ENCODE data around the gene STK11. TPM values are rescaled to one million over a fixed set of nuclear protein-coding genes. Genes with fewer than 3 reads are reported as not detected.

Gene STK11
- polyA plus RNA-seq, 1 donor from 2014 or later, result 14.9 TPM

DNA sequence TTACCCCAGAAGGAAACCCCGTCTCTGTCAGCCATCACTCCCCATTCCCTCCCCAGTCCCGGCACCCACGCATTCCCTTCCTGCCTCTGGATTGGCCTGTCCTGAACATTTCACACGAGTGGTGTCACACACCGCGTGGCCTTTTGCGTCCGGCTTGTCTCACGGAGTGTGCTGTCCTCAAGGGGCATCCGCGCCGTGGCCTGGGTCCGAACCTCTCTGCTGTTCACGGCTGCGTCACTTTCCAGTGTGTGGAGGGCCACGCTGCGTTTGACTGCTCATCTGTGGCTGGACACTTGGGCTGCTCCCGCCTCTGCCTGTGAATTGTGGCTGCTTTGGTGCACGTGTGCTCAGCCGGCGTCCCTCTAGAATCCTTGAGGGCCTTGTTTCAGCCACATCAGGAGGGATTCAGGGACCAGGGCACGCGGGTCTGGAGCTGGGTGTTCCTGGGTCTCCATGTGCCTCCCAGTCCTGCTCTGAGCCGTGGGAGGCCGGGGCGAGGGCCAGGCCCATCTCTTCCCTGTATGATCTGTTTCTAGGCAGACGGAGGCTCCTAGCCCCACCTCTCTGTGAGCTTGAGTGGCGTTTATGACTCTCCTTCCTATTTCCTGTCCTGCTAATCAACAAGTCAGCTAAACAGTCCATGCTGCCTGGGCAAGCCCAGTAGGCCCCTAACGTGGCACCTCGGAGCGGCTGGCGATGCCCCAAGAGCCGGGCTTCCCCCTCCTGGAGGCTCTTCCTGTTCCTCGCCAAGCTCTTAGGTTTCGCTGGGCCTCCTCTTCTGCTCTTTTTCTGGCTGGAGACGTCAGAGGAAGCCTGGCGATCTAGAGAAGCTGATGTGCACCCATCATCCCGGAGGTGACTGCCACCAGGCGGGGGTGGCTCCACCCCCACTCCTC lies 8.1 kb downstream of the STK11 start:
- peak overlapping the region; percentile 88 to 91 (median 90) for H3K27ac Mint-ChIP-seq
- no peaks in the 10 kb centered on the region for H3K27me3 Mint-ChIP-seq
- no peaks in the 10 kb centered on the region for H3K9me3 Mint-ChIP-seq
- H3K4me1 Mint-ChIP-seq, result peaks cover 11 to 21% (median 12%) of the 10 kb centered on the region in 3 donors
- H3K36me3 Mint-ChIP-seq, result peaks cover 5% of the 10 kb centered on the region
- H3K4me3 Mint-ChIP-seq, result peak overlapping the region; percentile 30 to 90 (median 75)

DNA sequence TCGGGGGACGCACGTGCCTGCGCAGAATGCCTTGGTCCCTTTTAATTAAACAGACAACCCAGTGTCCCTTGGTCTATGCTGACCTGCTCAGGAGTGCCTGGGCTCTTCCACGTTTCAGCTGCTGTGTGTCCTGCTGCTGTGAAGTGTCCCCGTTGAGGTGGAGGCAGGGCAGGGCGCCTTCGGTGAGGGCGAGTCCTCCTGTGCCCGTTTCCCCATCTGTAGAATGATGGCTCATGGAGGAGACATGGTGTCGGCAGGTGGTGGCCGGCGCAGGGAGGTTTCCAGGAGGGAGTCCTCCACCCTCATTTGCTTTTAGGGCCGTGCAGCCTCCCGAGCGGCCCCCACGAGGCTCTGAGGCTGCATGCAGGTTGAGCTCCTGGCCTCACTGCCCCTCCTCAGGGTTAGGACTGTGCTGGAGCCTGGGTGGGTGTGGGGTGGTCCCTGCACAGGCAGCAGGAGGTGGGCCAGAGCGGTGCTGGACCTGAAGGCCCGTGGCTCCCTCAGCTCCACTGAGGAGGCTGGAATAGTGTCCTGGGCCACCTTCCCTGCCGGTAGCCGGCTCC lies 8.8 kb downstream of the STK11 start:
- H3K27ac Mint-ChIP-seq, result peak overlapping the region; percentile 88 to 91 (median 90)
- peak overlapping the region in 2 of 4 donors; percentile 30 to 90 for H3K4me3 Mint-ChIP-seq
- peaks cover 11 to 21% (median 12%) of the 10 kb centered on the region in 3 donors for H3K4me1 Mint-ChIP-seq
- peaks cover 5% of the 10 kb centered on the region for H3K36me3 Mint-ChIP-seq
- no peaks in the 10 kb centered on the region for H3K27me3 Mint-ChIP-seq
- no peaks in the 10 kb centered on the region for H3K9me3 Mint-ChIP-seq

DNA sequence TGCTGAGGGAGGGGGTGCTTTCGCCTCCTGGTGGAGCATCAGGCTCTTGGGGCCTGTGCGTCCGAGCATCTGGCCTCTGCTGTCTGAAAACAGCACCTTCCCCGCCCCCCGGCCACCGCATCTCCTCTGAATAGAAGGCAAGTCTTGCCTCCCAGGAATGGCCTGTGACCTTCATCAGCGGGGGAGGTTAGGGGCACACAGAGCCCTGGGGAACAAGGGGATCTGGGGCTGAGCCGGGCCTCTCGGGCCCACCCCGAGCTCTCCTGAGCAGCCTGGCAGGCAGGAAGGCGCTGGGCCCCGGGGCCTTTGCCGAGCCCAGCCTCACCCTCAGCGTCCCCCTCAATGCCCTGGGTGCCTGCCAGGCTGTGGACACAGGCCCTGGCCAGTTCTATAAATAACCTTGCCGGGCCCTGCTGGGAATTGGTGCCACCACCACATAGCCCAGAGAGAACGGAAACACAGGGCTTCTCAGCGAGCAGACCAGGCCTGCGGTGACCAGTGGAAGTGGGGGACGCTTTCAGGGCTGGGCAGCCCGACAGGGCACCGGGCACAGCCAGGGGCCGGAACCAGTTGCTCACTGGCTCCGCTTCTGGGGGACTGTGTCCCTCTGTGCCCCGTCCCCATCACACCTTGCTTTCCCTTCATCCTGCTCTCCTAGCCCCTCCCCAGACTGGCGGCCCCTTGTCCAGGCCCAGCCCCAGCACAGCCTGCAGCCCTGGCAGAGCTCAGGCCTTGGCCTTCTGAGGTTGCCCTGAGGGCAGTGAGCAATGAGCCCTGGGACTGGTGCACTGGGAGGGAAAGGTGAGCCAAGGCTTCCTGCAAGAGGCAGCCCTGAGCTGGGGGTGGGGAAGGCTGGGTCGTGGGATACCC lies 9.5 kb downstream of the STK11 start:
- no peaks in the 10 kb centered on the region for H3K27me3 Mint-ChIP-seq
- H3K36me3 Mint-ChIP-seq, result peaks cover 5% of the 10 kb centered on the region
- H3K4me1 Mint-ChIP-seq, result peaks cover 11 to 18% (median 12%) of the 10 kb centered on the region in 3 donors
- no peak overlapping the region for H3K27ac Mint-ChIP-seq
- no peaks in the 10 kb centered on the region for H3K9me3 Mint-ChIP-seq
- H3K4me3 Mint-ChIP-seq, result no peak overlapping the region

DNA sequence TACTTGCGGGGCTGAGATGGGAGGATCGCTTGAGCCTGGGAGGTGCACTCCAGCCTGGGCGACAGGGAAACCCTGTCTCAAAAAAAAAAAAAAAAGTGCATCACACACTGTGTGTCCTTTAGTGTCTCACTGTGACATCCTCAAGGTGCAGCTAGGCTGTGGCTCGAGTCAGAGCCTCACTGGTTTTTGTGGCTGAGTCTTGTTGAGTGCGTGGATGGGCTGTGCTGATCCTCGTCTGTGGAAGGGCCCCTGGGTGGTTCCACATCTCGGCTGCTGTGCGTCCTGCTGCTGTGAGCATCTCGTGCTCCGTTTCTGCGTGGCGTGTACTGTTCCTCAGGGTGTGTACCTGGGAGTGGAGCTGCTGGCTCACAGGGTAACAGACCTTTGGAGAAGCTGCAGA lies 11.2 kb downstream of the STK11 start:
- H3K4me3 Mint-ChIP-seq, result no peak overlapping the region

DNA sequence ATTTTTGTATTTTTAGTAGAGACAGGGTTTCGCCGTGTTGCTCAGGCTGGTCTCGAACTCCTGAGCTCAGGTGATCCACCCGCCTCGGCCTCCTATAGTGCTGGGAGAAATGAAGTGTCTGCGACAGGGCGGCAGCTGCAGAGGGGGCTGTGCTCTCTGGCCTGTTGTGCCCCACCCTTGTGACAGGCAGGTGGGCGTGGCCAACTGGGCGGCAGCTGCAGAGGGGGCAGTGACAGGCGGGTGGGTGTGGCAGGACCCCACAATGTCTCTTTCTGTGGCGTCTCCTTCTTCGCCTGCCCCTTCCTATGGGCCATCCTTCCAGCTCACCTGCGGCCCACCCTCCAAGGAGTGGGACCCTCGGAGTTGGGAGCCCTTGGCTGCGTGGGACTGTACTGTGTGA lies 11.8 kb downstream of the STK11 start:
- Mint-ChIP-seq H3K27me3 (no peaks in the 10 kb centered on the region), H3K36me3 (peaks cover 5% of the 10 kb centered on the region), H3K4me3 (no peak overlapping the region), H3K27ac (peak overlapping the region in 1 of 3 donors; percentile 72), H3K9me3 (no peaks in the 10 kb centered on the region), H3K4me1 (peaks cover 11 to 13% (median 12%) of the 10 kb centered on the region in 3 donors)

More for the DNA sequence above, 11.2 kb downstream of the STK11 start:
- H3K27ac Mint-ChIP-seq, result peak overlapping the region in 1 of 3 donors; percentile 72
- H3K9me3 Mint-ChIP-seq, result no peaks in the 10 kb centered on the region
- H3K36me3 Mint-ChIP-seq, result peaks cover 5% of the 10 kb centered on the region
- H3K4me1 Mint-ChIP-seq, result peaks cover 11 to 13% (median 12%) of the 10 kb centered on the region in 3 donors
- no peaks in the 10 kb centered on the region for H3K27me3 Mint-ChIP-seq

DNA sequence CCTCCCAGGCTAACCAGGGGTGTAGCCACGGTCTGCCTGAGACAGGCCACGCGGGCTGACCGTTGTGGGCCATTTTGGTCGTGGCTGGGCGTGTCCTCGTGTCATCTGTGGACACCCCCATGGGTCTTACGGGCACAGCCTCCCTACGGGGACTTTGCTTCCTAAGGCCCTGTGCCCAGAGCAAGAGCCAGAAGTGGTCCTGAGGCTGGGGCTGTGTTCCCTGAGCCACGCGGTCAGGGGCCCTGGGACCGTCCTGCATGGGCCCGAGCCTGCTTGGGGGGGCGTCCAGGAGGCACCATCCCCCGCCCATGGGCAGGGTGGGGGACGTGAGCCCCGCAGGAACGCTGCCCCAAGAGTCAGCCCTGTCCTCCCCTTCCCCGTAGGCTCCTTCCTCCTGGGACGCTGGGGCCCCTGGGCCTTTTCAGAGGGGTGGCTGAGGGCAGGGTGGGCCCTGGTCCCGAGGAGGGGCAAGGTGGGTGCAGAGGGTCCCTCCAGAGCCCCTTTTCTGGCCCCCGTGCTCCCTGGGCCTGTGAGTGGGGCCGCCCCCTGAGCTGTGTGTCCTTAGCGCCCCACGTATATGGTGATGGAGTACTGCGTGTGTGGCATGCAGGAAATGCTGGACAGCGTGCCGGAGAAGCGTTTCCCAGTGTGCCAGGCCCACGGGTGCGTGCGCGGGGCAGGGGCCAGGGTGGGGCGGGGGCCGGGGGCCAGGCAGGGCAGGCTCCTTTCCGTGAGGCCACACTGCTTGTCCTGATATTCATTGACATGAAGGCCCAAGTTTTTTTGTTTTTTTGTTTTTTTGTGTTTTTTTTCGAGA lies 13.4 kb downstream of the STK11 start:
- Mint-ChIP-seq H3K27me3 (no peaks in the 10 kb centered on the region), H3K4me1 (peaks cover 4 to 5% (median 4%) of the 10 kb centered on the region in 3 donors), H3K27ac (no peak overlapping the region), H3K4me3 (no peak overlapping the region), H3K36me3 (peaks cover 3% of the 10 kb centered on the region), H3K9me3 (no peaks in the 10 kb centered on the region)

DNA sequence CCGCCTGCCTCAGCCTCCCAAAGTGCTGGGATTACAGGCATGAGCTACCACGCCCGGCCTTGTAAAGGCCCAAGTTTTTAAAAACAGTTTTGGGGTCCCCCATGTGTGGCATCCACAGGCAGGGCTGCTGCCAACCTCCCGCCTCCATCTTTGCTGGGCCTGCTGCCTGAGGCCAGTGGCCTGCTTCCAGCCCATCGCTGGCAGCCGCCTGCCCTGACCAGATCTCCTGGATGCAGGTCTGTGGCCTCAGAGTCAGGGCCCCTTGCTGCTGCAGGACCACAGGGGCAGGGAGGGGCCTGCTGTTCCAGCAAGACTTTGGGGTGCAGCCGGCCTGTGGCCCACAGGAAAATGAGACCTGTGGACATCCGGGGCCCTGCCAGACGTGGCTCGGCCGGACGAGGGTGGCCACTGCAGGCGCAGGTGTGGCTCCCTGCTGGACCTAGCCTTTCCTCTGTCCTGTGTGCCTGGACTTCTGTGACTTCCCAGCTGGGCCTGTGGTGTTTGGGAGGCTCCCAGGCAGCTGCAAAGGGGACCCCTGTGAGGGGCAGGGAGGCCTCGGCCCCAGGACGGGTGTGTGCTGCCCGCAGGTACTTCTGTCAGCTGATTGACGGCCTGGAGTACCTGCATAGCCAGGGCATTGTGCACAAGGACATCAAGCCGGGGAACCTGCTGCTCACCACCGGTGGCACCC lies 14.4 kb downstream of the STK11 start:
- H3K4me3 Mint-ChIP-seq, result no peak overlapping the region
- H3K27ac Mint-ChIP-seq, result no peak overlapping the region
- no peaks in the 10 kb centered on the region for H3K27me3 Mint-ChIP-seq
- peaks cover 2% of the 10 kb centered on the region for H3K36me3 Mint-ChIP-seq
- peaks cover 0 to 1% (median 0%) of the 10 kb centered on the region in 3 donors for H3K4me1 Mint-ChIP-seq
- no peaks in the 10 kb centered on the region for H3K9me3 Mint-ChIP-seq

DNA sequence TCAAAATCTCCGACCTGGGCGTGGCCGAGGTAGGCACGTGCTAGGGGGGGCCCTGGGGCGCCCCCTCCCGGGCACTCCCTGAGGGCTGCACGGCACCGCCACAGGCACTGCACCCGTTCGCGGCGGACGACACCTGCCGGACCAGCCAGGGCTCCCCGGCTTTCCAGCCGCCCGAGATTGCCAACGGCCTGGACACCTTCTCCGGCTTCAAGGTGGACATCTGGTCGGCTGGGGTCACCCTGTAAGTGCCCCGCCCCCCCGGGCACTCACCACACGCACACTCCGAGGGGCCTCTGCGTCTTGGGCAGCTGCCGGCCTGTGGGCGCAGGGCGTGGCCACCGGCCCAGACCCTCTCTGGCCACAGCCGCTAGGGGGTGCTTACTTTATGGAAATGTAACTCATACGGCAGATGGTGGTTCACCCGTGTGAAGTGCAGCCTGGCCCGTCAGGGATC lies 14.9 kb downstream of the STK11 start:
- Mint-ChIP-seq H3K4me1 (peaks cover 0 to 1% (median 0%) of the 10 kb centered on the region in 3 donors), H3K27me3 (no peaks in the 10 kb centered on the region)

DNA sequence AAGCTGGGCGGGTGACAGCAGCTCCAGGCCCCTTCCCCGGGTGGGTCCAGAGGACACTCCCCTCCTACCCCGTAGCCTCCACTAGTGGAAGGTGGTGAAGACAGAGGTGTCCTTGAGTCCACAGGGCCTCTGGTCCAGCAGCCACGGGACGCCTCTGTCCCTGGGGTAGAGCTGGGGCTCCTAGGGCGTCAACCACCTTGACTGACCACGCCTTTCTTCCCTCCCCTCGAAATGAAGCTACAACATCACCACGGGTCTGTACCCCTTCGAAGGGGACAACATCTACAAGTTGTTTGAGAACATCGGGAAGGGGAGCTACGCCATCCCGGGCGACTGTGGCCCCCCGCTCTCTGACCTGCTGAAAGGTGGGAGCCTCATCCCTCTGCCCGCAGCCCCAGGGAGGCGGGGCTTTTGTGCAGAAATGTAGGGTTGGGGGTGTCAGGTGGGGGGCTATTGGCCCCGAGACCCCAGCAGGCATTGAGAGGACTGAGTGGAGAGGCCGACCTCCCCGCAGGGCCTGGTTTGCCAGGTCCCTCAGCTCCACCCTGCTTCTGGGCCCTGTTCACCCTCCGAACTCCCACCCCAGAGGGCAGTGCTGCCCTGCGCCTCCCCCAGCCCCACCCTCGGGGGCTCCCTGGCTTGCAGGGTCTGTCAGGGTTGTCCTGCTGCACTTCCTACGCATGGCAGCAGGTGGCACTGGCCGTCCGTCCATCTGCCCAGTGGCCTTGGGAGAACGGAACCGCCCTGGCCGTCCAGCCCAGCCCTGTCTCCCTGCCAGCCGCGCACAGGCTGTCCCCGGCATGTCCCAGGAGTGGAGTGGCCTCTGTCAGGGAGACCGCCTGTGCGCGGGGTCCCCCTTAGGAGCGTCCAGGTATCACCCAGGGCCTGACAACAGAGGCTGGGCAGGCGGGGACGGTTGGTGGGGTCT lies 15.7 kb downstream of the STK11 start:
- H3K9me3 Mint-ChIP-seq, result no peaks in the 10 kb centered on the region
- no peak overlapping the region for H3K27ac Mint-ChIP-seq
- peaks cover 2% of the 10 kb centered on the region for H3K36me3 Mint-ChIP-seq
- H3K4me3 Mint-ChIP-seq, result no peak overlapping the region
- H3K27me3 Mint-ChIP-seq, result no peaks in the 10 kb centered on the region
- peaks cover 0 to 1% (median 0%) of the 10 kb centered on the region in 3 donors for H3K4me1 Mint-ChIP-seq

More for the DNA sequence above, 14.9 kb downstream of the STK11 start:
- no peak overlapping the region for H3K4me3 Mint-ChIP-seq
- H3K36me3 Mint-ChIP-seq, result peaks cover 2% of the 10 kb centered on the region
- no peaks in the 10 kb centered on the region for H3K9me3 Mint-ChIP-seq
- H3K27ac Mint-ChIP-seq, result no peak overlapping the region

DNA sequence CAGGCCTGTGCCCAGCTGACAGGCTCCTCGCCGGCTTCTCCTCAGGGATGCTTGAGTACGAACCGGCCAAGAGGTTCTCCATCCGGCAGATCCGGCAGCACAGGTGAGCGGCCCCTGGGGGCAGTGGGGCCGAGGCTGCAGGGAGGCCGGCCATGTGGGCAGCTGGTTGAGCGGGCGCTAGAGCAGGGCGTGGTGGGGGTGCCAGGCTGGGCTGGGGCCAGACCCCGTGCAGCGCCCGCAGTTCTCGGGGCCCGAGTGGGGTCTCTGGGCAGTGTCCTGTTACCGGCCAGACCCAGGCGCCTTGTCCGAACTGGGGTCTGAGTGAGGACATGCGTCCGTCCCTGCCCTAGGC lies 16.3 kb downstream of the STK11 start:
- no peaks in the 10 kb centered on the region for H3K27me3 Mint-ChIP-seq
- no peak overlapping the region for H3K27ac Mint-ChIP-seq
- peaks cover 0 to 1% (median 0%) of the 10 kb centered on the region in 3 donors for H3K4me1 Mint-ChIP-seq
- H3K36me3 Mint-ChIP-seq, result peaks cover 1% of the 10 kb centered on the region
- H3K9me3 Mint-ChIP-seq, result no peaks in the 10 kb centered on the region
- no peak overlapping the region for H3K4me3 Mint-ChIP-seq

DNA sequence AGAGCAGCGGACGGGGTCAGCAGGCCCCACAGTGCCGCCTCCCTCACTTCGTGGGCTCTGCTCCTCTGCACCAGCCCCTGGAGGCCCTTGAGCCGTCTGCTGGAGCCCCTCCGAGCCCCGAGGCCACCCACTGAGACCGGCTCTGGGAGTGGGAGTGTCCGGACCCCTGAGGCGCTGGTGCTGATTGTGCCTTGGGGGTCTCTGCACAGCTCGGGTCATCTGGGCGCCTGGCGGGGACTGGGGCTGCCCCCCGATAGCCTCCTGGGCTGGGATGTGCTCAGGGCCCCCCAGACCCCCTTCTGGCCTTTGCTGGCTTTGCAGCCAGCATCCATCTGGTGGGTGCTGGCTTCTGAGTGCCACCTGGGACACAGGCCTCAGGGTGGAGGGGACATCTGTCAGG lies 16.8 kb downstream of the STK11 start:
- no peak overlapping the region for H3K4me3 Mint-ChIP-seq
- no peaks in the 10 kb centered on the region for H3K9me3 Mint-ChIP-seq
- H3K36me3 Mint-ChIP-seq, result no peaks in the 10 kb centered on the region
- H3K27me3 Mint-ChIP-seq, result no peaks in the 10 kb centered on the region
- H3K27ac Mint-ChIP-seq, result no peak overlapping the region
- peaks cover 0 to 1% (median 0%) of the 10 kb centered on the region in 3 donors for H3K4me1 Mint-ChIP-seq

DNA sequence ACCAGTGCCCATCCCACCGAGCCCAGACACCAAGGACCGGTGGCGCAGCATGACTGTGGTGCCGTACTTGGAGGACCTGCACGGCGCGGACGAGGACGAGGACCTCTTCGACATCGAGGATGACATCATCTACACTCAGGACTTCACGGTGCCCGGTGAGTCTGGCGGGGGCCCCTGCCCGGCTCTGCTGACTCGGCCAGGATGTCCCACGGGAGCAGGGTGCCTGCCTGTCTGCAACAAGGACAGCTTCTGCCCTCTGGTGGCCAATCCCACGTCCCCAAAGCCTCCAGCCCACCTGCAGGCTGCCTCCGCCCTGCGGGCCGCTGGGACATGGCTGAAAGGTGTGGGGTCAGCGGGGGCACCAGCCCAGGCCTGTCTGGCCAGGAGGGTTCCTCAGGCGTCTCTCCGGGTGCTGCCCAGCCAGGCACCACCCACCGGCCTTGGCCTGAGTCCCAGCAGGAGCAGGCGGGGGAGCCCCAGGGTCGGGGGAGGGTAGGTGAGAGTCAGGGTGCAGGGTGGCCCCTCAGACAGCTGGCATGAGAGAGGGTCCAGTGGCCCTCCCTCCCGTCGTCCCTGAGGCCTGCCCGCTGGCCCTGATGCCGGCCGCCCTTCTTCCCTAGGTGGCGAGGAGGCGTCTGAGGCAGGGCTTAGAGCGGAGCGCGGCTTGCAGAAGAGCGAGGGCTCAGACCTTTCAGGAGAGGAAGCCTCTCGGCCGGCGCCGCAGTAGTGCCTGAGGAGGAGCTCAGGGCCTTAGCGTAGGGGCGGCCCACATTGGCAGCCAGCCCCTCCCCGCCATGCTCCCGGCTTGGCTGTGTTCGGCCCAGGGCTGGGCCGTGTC lies 17.7 kb downstream of the STK11 start:
- Mint-ChIP-seq H3K4me3 (no peak overlapping the region), H3K4me1 (peaks cover 0 to 1% (median 0%) of the 10 kb centered on the region in 3 donors), H3K27me3 (no peaks in the 10 kb centered on the region), H3K27ac (no peak overlapping the region), H3K9me3 (no peaks in the 10 kb centered on the region), H3K36me3 (no peaks in the 10 kb centered on the region)
